PFSK-1 (cell line): ENCODE data around the gene PTPRM.

Source experiments
- POLR2AphosphoS5 ChIP-seq: IDR thresholded peaks from 2 replicates; pipeline ENCODE4 v1.6.1; 2012; ENCODE audit warnings: low read depth, mild to moderate bottlenecking, control low read depth, low read length, moderate library complexity
- SIN3A ChIP-seq: IDR thresholded peaks from 2 replicates; pipeline ENCODE4 v1.6.1; 2012; ENCODE audit warnings: mild to moderate bottlenecking, low read length, moderate library complexity, borderline replicate concordance; ENCODE audit not compliant: insufficient read depth
- TF ChIP-seq, protein P1 (sequence below), 2 experiments: IDR thresholded peaks; 2 replicates each; pipeline versions ENCODE4 v1.6.1 to v1.8.0; 2011 to 2012; ENCODE audit warnings: low read depth in 2 of 2, low read length in 2 of 2, control low read depth in 1 of 2, inconsistent platforms in 1 of 2, mild to moderate bottlenecking in 1 of 2, moderate library complexity in 1 of 2; ENCODE audit not compliant: insufficient read depth in 1 of 2

DNA sequence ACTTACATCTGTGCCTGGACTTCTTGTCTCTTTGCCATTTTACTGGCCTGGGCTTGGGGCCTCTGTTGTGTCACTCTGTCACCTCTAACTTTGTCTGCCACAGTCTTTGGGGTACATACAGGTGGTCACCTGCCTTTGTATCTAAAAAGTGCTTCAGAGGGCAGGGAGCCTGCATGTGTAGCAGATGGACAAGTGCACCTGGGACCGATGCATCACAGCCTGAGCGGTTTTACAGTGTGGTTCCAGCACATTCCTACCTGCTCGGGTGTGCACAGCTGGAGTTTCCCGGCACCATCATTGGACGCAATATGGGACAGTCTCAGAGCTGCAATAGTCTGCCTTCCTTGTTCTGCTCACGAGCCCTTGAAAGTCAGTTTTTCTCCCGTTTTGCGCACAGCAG lies 792.4 kb downstream of the PTPRM start:
- TF ChIP-seq, protein P1, sequence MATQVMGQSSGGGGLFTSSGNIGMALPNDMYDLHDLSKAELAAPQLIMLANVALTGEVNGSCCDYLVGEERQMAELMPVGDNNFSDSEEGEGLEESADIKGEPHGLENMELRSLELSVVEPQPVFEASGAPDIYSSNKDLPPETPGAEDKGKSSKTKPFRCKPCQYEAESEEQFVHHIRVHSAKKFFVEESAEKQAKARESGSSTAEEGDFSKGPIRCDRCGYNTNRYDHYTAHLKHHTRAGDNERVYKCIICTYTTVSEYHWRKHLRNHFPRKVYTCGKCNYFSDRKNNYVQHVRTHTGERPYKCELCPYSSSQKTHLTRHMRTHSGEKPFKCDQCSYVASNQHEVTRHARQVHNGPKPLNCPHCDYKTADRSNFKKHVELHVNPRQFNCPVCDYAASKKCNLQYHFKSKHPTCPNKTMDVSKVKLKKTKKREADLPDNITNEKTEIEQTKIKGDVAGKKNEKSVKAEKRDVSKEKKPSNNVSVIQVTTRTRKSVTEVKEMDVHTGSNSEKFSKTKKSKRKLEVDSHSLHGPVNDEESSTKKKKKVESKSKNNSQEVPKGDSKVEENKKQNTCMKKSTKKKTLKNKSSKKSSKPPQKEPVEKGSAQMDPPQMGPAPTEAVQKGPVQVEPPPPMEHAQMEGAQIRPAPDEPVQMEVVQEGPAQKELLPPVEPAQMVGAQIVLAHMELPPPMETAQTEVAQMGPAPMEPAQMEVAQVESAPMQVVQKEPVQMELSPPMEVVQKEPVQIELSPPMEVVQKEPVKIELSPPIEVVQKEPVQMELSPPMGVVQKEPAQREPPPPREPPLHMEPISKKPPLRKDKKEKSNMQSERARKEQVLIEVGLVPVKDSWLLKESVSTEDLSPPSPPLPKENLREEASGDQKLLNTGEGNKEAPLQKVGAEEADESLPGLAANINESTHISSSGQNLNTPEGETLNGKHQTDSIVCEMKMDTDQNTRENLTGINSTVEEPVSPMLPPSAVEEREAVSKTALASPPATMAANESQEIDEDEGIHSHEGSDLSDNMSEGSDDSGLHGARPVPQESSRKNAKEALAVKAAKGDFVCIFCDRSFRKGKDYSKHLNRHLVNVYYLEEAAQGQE (IDR thresholded peaks at IDR 0.05; ENCODE audit: insufficient read depth in 1 of 2, low read depth in 2 of 2, low read length in 2 of 2): no peak
- TF ChIP-seq POLR2AphosphoS5 (no peak), SIN3A (no peak)
